IPS-18c (cell line): ENCODE results near the gene ACD.

Experiments
- H3K4me3 ChIP-seq: 2 replicates; pipeline ENCODE4 v1.7.0; 2013; ENCODE audit warnings: low read depth, mild to moderate bottlenecking, low read length, moderate library complexity; ENCODE audit not compliant: insufficient read depth
- H3K9me3 ChIP-seq: one replicate; pipeline ENCODE4 v1.6.1; 2013; ENCODE audit warnings: mild to moderate bottlenecking, low read length, moderate library complexity; ENCODE audit not compliant: control insufficient read depth, insufficient read depth

Gene ACD

DNA sequence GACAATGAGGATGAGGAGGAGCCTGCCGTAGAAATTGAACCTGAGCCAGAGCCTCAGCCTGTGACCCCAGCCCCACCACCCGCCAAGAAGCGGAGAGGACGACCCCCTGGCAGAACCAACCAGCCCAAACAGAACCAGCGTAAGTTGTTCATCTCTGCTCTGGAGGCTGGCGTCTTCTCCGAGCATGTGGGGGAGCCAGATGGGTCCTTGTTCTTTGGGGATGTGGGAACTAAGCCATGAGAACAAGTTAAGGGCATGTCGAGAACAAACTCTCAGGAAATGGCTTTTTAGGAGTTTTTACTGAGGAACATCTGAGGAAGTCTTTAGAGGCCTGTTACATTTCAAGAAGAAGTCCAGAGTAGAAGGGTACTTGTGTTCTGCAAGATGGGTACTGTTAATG is 23.3 kb downstream of the ACD start:
- H3K9me3 ChIP-seq, result no peaks in the 10 kb centered on the region
- no peak overlapping the region for H3K4me3 ChIP-seq

DNA sequence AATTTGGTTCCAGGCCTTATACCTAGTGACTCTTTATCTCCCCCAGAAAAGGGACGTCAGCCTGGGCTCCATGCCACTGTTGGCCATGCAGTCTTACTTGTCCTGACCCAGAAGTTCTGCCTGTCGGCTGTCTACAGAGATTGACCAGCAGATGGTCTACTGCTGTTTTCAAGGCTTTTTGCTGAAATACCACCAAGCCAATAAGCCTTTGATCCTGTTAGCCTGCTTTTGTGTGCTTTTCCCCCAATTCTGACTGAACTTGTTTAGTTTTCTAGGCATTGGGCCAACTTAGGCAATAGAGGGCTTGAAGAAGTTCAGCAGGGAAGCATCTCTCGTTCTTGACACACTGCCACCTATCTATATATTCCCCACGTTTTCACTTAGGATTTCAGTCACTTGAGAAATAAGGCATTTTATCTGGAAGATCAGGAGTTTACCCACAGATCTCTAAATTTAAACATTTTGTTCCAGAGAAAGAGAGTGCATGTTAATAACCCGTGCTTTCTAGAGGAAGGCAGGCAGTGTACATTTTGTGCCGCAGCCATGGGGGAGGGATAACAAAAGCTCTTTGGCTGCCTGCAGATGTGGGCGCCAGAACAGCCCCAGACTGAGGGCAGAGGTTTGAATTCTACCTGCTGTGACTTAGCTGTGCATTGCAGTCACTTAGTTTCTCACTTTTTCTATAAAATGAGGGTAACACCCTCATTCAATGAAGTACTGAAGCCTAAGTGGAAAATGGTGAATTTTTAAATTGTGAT is 27.5 kb downstream of the ACD start:
- Histone ChIP-seq H3K4me3 (no peak overlapping the region), H3K9me3 (no peaks in the 10 kb centered on the region)

DNA sequence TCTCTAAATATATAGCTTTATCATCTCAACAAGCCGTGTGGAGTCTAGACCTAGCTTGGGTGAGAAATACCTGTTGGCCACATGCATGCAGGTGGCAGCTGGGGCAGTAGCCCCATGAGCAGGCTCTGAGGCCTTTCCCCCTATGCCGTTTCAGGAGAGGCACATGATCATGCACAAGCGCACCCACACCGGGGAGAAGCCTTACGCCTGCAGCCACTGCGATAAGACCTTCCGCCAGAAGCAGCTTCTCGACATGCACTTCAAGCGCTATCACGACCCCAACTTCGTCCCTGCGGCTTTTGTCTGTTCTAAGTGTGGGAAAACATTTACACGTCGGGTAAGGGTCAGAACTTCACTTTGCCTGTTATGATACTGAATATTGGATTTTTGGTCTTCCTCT is 31.8 kb downstream of the ACD start:
- Histone ChIP-seq H3K4me3 (no peak overlapping the region), H3K9me3 (no peaks in the 10 kb centered on the region)

DNA sequence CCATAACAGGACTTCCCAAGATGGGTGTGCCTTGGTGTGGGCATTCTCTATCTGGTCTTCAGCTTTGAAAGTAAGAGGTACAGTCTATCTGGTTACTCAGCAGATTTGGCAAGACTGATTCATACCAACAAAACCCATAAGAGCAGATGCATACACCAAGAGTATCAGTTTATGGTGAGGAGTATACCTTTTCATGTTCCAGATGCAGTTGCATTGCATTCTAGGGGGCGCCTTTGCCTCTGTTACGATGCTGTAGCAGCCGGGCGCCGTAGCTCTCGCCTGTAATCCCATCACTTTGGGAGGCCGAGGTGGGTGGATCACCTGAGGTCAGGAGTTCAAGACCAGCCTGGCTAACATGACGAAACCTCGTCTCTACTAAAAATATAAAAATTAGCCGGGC is 46.3 kb downstream of the ACD start:
- no peaks in the 10 kb centered on the region for H3K9me3 ChIP-seq
- no peak overlapping the region for H3K4me3 ChIP-seq

DNA sequence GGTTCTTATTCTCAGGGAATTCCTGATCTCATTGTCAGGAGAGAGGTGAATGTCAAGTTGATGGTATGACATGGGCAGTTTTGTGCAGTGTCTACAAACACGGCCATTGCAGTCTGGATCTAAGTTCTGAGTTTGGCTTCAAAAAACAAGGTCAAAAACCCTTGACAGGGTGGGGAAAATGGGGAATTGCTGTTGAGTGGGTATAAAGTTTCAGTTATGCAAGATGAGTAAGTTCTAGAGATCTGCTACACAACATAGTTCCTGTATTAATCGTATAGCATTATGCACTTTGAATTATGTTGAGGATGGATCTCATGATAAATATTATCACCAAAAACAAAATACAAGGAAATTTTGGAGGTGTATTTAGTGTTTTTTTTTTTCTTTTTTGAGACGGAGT is 51.7 kb downstream of the ACD start:
- no peaks in the 10 kb centered on the region for H3K9me3 ChIP-seq
- no peak overlapping the region for H3K4me3 ChIP-seq
